Sigmoid colon (tissue), 4 donors: Measurements from ENCODE around the gene ZNF264.

ENCODE experiments used
- EP300 ChIP-seq, 4 donors: sonication (generic); formaldehyde crosslinking; IDR thresholded peaks; one replicate each; pipeline ENCODE4 v1.6.1; 2017; ENCODE audit warnings: antibody characterized with exemption in 4 of 4
- POLR2A ChIP-seq, 2 donors: fragments of 450-650 bp; IDR thresholded peaks; one replicate each; pipeline ENCODE4 v1.6.1; 2016; ENCODE audit warnings: antibody characterized with exemption in 2 of 2, mild to moderate bottlenecking in 2 of 2, moderate library complexity in 2 of 2

- no peak for TF ChIP-seq POLR2A (IDR thresholded peaks at IDR 0.05)
- TF ChIP-seq EP300 (IDR thresholded peaks at IDR 0.05): no peak
Observed at GRCh38 chr19:57263244-57263741, 72.0 kb downstream of the ZNF264 start.
